DOHH2 (cell line): Measurements from ENCODE around the gene XPC.

Source experiments
- H3F3A ChIP-seq: fragments of 200-600 bp; sonication (generic), shearing (Covaris generic); 2 replicates; pipeline ENCODE4 v1.6.0; 2016; ENCODE audit warnings: antibody characterized with exemption, mild to moderate bottlenecking; ENCODE audit not compliant: control insufficient read depth, insufficient read depth
- H3K27ac ChIP-seq: fragments of 200-600 bp; sonication (generic); 2 replicates; pipeline ENCODE4 v1.5.1; 2014; ENCODE audit warnings: low read depth, mild to moderate bottlenecking, low read length, moderate library complexity
- H3K27me3 ChIP-seq: fragments of 200-600 bp; sonication (generic); 2 replicates; pipeline ENCODE4 v1.6.1; 2014; ENCODE audit warnings: mild to moderate bottlenecking, low read length, mixed read lengths; ENCODE audit not compliant: control insufficient read depth
- H3K36me3 ChIP-seq: fragments of 200-600 bp; sonication (generic); 2 replicates; pipeline ENCODE4 v1.6.1; 2014; ENCODE audit warnings: mild to moderate bottlenecking, low read length, moderate library complexity, mixed read lengths; ENCODE audit not compliant: control insufficient read depth
- H3K4me1 ChIP-seq: fragments of 200-600 bp; sonication (generic); 2 replicates; pipeline ENCODE4 v1.6.1; 2014; ENCODE audit warnings: mild to moderate bottlenecking, low read length, mixed read lengths; ENCODE audit not compliant: control insufficient read depth
- H3K4me2 ChIP-seq: fragments of 200-600 bp; sonication (generic); 2 replicates; pipeline ENCODE4 v1.6.0; 2014; ENCODE audit warnings: mild to moderate bottlenecking, low read length, moderate library complexity
- H3K4me3 ChIP-seq: fragments of 200-600 bp; sonication (generic); 2 replicates; pipeline ENCODE4 v1.5.1; 2014; ENCODE audit warnings: mild to moderate bottlenecking, low read length, mixed read lengths
- H3K79me2 ChIP-seq: fragments of 200-600 bp; sonication (generic); 2 replicates; pipeline ENCODE4 v1.6.1; 2014; ENCODE audit warnings: mild to moderate bottlenecking, low read length, mixed read lengths; ENCODE audit not compliant: control insufficient read depth
- H3K9me2 ChIP-seq: fragments of 200-600 bp; sonication (generic); replicated peaks from 2 replicates; pipeline ENCODE4 v1.6.1; 2014; ENCODE audit warnings: mild to moderate bottlenecking, low read length, mixed read lengths; ENCODE audit not compliant: control insufficient read depth
- H3K9me3 ChIP-seq: fragments of 200-600 bp; sonication (generic); 2 replicates; pipeline ENCODE4 v1.6.1; 2014; ENCODE audit warnings: antibody characterized with exemption, low read length, mixed read lengths; ENCODE audit not compliant: control insufficient read depth, insufficient read depth
- H4K20me1 ChIP-seq: fragments of 200-600 bp; sonication (generic); 2 replicates; pipeline ENCODE4 v1.6.0; 2014; ENCODE audit warnings: low read depth, mild to moderate bottlenecking, antibody characterized with exemption, low read length, moderate library complexity; ENCODE audit not compliant: control insufficient read depth, insufficient read depth
- EZH2phosphoT487 ChIP-seq: fragments of 200-600 bp; sonication (generic); IDR thresholded peaks from 2 replicates; pipeline ENCODE4 v1.6.1; 2017; ENCODE audit warnings: borderline replicate concordance, mild to moderate bottlenecking, antibody characterized with exemption, low read length, moderate library complexity, mixed read lengths
- TF ChIP-seq, protein P1 (sequence below): fragments of 200-600 bp; sonication (generic); IDR thresholded peaks from one replicate; pipeline ENCODE4 v1.5.1; 2014; ENCODE audit warnings: antibody characterized with exemption, mild to moderate bottlenecking, low read depth, low read length; ENCODE audit not compliant: poor library complexity, severe bottlenecking

The XPC gene

GRCh38 chr3:14120111-14120920 is 58.1 kb downstream of the XPC start:
- peaks cover 81% of the 10 kb centered on the region for H3K79me2 ChIP-seq
- peaks cover 24% of the 10 kb centered on the region for H3K4me1 ChIP-seq
- H3K27ac ChIP-seq, result no peak overlapping the region
- H3K4me3 ChIP-seq, result no peak overlapping the region
- H3K36me3 ChIP-seq, result peaks cover 87% of the 10 kb centered on the region
- H3K9me3 ChIP-seq, result no peaks in the 10 kb centered on the region
- TF ChIP-seq, protein P1, sequence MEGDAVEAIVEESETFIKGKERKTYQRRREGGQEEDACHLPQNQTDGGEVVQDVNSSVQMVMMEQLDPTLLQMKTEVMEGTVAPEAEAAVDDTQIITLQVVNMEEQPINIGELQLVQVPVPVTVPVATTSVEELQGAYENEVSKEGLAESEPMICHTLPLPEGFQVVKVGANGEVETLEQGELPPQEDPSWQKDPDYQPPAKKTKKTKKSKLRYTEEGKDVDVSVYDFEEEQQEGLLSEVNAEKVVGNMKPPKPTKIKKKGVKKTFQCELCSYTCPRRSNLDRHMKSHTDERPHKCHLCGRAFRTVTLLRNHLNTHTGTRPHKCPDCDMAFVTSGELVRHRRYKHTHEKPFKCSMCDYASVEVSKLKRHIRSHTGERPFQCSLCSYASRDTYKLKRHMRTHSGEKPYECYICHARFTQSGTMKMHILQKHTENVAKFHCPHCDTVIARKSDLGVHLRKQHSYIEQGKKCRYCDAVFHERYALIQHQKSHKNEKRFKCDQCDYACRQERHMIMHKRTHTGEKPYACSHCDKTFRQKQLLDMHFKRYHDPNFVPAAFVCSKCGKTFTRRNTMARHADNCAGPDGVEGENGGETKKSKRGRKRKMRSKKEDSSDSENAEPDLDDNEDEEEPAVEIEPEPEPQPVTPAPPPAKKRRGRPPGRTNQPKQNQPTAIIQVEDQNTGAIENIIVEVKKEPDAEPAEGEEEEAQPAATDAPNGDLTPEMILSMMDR, result no peak
- no peak for TF ChIP-seq EZH2phosphoT487
- no peak overlapping the region for H3K4me2 ChIP-seq
- H3F3A ChIP-seq, result no peaks in the 10 kb centered on the region
- no peaks in the 10 kb centered on the region for H3K27me3 ChIP-seq
- H4K20me1 ChIP-seq, result peaks cover 4% of the 10 kb centered on the region; the same call in 1 of the 2 replicates
- H3K9me2 ChIP-seq, result no peaks in the 10 kb centered on the region

DNA sequence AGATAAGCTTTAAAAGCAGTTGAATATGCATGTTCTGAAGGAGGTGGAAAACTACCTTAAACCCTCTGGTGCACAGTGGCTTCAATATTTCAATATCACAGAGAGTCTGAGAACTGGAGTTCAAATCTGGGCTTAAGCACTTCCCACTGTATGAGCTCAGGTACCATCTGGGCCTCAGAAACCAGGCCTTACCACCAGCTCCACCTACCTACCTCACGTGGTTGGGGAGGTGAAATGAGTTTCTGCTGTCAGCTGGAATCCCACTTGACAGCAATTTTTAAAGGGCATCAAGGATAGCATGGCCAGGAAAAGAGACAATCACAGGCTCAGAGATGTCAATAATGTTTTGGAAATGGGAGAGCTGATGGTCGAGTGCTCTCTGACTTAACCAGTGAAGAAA is 58.8 kb downstream of the XPC start:
- Histone ChIP-seq H3F3A (no peaks in the 10 kb centered on the region), H3K27me3 (no peaks in the 10 kb centered on the region), H3K4me3 (no peak overlapping the region), H3K36me3 (peaks cover 94% of the 10 kb centered on the region), H3K9me2 (no peaks in the 10 kb centered on the region), H3K4me2 (no peak overlapping the region), H4K20me1 (peaks cover 4% of the 10 kb centered on the region; the same call in 1 of the 2 replicates), H3K4me1 (peaks cover 24% of the 10 kb centered on the region), H3K79me2 (peaks cover 76% of the 10 kb centered on the region), H3K27ac (no peak overlapping the region), H3K9me3 (no peaks in the 10 kb centered on the region)
- no peak for TF ChIP-seq EZH2phosphoT487
- TF ChIP-seq, protein P1, result no peak

DNA sequence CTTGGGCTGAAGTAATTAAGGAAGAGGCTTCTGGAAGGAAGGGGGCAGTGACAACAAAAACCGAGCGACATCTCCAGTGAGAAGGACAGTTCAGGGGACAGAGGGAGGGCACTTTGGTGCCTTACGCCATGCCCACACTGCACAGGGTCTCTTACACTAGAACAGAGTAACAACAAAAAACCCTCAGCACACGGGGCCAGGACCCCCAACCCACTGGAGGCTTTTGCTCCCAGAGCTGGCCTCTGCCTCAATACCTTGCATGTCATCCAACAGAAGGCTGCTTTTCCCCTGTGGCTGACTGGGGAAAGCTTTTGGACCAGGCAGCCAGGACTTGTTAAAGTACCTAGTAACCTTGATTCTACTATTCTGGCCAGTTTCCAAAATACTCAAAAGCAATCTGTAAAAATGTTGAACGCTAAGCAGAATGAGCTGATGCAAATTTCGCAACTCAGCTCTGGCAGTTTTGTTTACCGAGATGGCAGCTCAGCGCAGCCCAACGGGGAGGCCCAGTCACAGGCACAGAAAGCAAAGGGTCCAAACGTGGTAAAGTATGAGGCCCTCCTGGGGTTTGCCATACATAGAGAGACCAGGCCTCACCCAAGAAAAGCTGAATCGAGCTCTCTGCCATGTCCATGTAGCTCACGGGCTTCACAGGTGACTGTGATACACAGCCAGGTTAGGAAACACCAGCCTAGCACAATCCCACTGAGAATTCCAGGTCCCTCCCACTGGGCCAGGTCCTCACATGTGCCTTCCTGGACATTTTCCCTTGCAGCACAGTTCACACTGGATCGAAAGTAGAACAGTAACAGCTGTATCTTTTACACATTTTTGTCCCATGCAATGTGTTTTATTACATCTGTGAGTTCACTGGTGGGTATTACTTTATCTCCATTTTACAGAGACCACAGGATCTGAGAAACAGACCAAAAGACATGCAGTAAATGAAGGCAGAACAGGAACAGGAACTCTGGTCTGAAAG is 59.7 kb downstream of the XPC start:
- Histone ChIP-seq H3K79me2 (peaks cover 67% of the 10 kb centered on the region), H3K36me3 (peaks cover 95% of the 10 kb centered on the region), H3K27ac (no peak overlapping the region)

More for the DNA sequence above, 59.7 kb downstream of the XPC start:
- TF ChIP-seq, protein P1, result no peak
- no peak for TF ChIP-seq EZH2phosphoT487
- Histone ChIP-seq H3K4me3 (no peak overlapping the region), H3K9me3 (no peaks in the 10 kb centered on the region), H3K9me2 (no peaks in the 10 kb centered on the region), H3K4me2 (no peak overlapping the region), H4K20me1 (peaks cover 4% of the 10 kb centered on the region; the same call in 1 of the 2 replicates), H3F3A (no peaks in the 10 kb centered on the region), H3K4me1 (peaks cover 24% of the 10 kb centered on the region), H3K27me3 (no peaks in the 10 kb centered on the region)
